Pulmonary artery endothelial cell (primary cell): ENCODE measurements around the gene TOP2A. TPM values are rescaled to one million over a fixed set of nuclear protein-coding genes. Genes with fewer than 3 reads are reported as not detected.

Experiments used
- DNase-seq: peaks from one replicate; pipeline ENCODE4 v3.0.0-alpha.2; 2011; ENCODE audit warnings: low read depth, low spot score
- total RNA-seq: library from RNA; depleted of rRNA; stranded (reverse); fragments of >200 nt; gene quantifications from 2 replicates; pipeline ENCODE4 v1.2.3, GENCODE V29; 2014

TOP2A gene
- 59.6 and 141 TPM in 2 replicates for total RNA-seq

- peak; percentile 99 for DNase-seq
Observed at GRCh38 chr17:40417609-40418427, at the start of gene TOP2A. TSS of gene TOP2A (minus strand) at chr17:40417896. CDS start at chr17:40417791, 105 bp downstream.

GRCh38 chr17:40467281-40467867 lies 49.7 kb upstream of the TOP2A start:
- DNase-seq, result no peak

GRCh38 chr17:40466298-40466971 lies 48.7 kb upstream of the TOP2A start:
- no peak for DNase-seq

- DNase-seq, result no peak
Observed at GRCh38 chr17:40464392-40464855, 46.7 kb upstream of the TOP2A start.

GRCh38 chr17:40463122-40463550 lies 45.4 kb upstream of the TOP2A start:
- no peak for DNase-seq

- DNase-seq, result no peak
Observed at GRCh38 chr17:40462343-40463121, 44.8 kb upstream of the TOP2A start.

- no peak for DNase-seq
Observed at GRCh38 chr17:40461732-40462342, 44.1 kb upstream of the TOP2A start.

- no peak for DNase-seq
Observed at GRCh38 chr17:40460968-40461731, 43.5 kb upstream of the TOP2A start.

GRCh38 chr17:40460604-40460967 lies 42.9 kb upstream of the TOP2A start:
- DNase-seq, result no peak

- no peak for DNase-seq
Observed at GRCh38 chr17:40459636-40460603, 42.2 kb upstream of the TOP2A start.

GRCh38 chr17:40458851-40459482 lies 41.3 kb upstream of the TOP2A start:
- no peak for DNase-seq

- no peak for DNase-seq
Observed at GRCh38 chr17:40457964-40458791, 40.5 kb upstream of the TOP2A start.

GRCh38 chr17:40457369-40457768 lies 39.7 kb upstream of the TOP2A start:
- no peak for DNase-seq

- DNase-seq, result no peak
Observed at GRCh38 chr17:40456396-40456951, 38.8 kb upstream of the TOP2A start.

- DNase-seq, result no peak
Observed at GRCh38 chr17:40454613-40454995, 36.9 kb upstream of the TOP2A start.

GRCh38 chr17:40453881-40454612 lies 36.4 kb upstream of the TOP2A start:
- DNase-seq, result no peak

- DNase-seq, result no peak
Observed at GRCh38 chr17:40452921-40453378, 35.3 kb upstream of the TOP2A start.
